ENCODE results near the gene GCH1.

- TF ChIP-seq HMGA2 (CRISPR knock-in tag; IDR thresholded peaks at IDR 0.05) (no peak), ZNF263 (CRISPR knock-in tag; IDR thresholded peaks at IDR 0.05; ENCODE audit: low read depth) (no peak), AFF4 (CRISPR knock-in tag; IDR thresholded peaks at IDR 0.05; ENCODE audit: borderline replicate concordance) (no peak), CTCF (IDR thresholded peaks at IDR 0.05) (no peak), FOXP1 (CRISPR knock-in tag; IDR thresholded peaks at IDR 0.05; ENCODE audit: borderline replicate concordance) (no peak), USF1 (CRISPR knock-in tag; IDR thresholded peaks at IDR 0.05) (no peak), CBFB (CRISPR knock-in tag; IDR thresholded peaks at IDR 0.05; ENCODE audit: low read depth) (no peak), PREB (CRISPR knock-in tag; IDR thresholded peaks at IDR 0.05; ENCODE audit: borderline replicate concordance) (no peak), MAX (CRISPR knock-in tag; IDR thresholded peaks at IDR 0.05) (no peak), NFYB (CRISPR knock-in tag; conservative IDR thresholded peaks at IDR 0.05; ENCODE audit: low read depth) (no peak), SMAD4 (CRISPR knock-in tag; IDR thresholded peaks at IDR 0.05) (no peak), IRF1 (CRISPR knock-in tag; IDR thresholded peaks at IDR 0.05) (no peak)
These were observed 26.9 kb upstream of the GCH1 start for GRCh38 chr14:54929556-54929955.
